OCI-LY7 (cell line): ENCODE measurements around the gene OR4K13. TPM values are rescaled to one million over a fixed set of nuclear protein-coding genes. Genes with fewer than 3 reads are reported as not detected.

Experiments used
- BruUV-seq: library from RNA; stranded (reverse); fragments of 400-500 nt; replicated peaks from 2 replicates; lab custom pipeline; 2021; lab: Mats Ljungman, UMichigan
- CTCF ChIA-PET: fragments of 300-600 bp; sonication (Branson Sonifier 250); formaldehyde crosslinking; loops from one replicate; lab custom pipeline; 2022; ENCODE audit warnings: antibody characterized with exemption; ENCODE audit not compliant: unreplicated experiment; lab: Charles Lee
- POLR2A ChIA-PET: fragments of 300-600 bp; sonication (Branson Sonifier 250); formaldehyde crosslinking; loops from one replicate; lab custom pipeline; 2022; ENCODE audit warnings: antibody characterized with exemption; lab: Charles Lee
- DNase-seq: peaks from one replicate; pipeline ENCODE4 v3.0.0-alpha.2; 2015; ENCODE audit warnings: low spot score
- H2AFZ ChIP-seq: fragments of 200-600 bp; sonication (generic), shearing (Covaris generic); 2 replicates; pipeline ENCODE4 v1.6.1; 2014; ENCODE audit warnings: mild to moderate bottlenecking, antibody characterized with exemption, low read length, moderate library complexity
- H3K27ac ChIP-seq: fragments of 200-600 bp; sonication (generic); 2 replicates; pipeline ENCODE4 v1.5.1; 2014; ENCODE audit warnings: mixed run types, low read depth, mild to moderate bottlenecking, moderate library complexity, low read length, inconsistent platforms; ENCODE audit not compliant: poor library complexity, severe bottlenecking
- H3K36me3 ChIP-seq: fragments of 200-600 bp; sonication (generic); 2 replicates; pipeline ENCODE4 v1.6.1; 2014; ENCODE audit warnings: mild to moderate bottlenecking, antibody characterized with exemption, low read length, moderate library complexity, mixed read lengths; ENCODE audit not compliant: insufficient read depth
- H3K4me1 ChIP-seq: fragments of 200-600 bp; sonication (generic); 2 replicates; pipeline ENCODE4 v1.5.1; 2014; ENCODE audit warnings: mild to moderate bottlenecking, low read length; ENCODE audit not compliant: insufficient read depth, poor library complexity, severe bottlenecking
- H3K4me2 ChIP-seq: fragments of 200-600 bp; sonication (generic); 2 replicates; pipeline ENCODE4 v1.6.1; 2014; ENCODE audit warnings: mild to moderate bottlenecking, low read length
- H3K4me3 ChIP-seq: fragments of 200-600 bp; sonication (generic); 2 replicates; pipeline ENCODE4 v1.5.1; 2014; ENCODE audit warnings: mild to moderate bottlenecking, low read depth, low read length; ENCODE audit not compliant: poor library complexity, severe bottlenecking
- H3K79me2 ChIP-seq: fragments of 200-600 bp; sonication (generic); 2 replicates; pipeline ENCODE4 v1.6.1; 2016; ENCODE audit warnings: low read depth, mild to moderate bottlenecking, low read length, moderate library complexity, mixed read lengths; ENCODE audit not compliant: insufficient read depth
- H3K9me2 ChIP-seq: fragments of 200-600 bp; sonication (generic); 2 replicates; pipeline ENCODE4 v1.6.1; 2016; ENCODE audit warnings: mild to moderate bottlenecking, low read length, mixed read lengths; ENCODE audit not compliant: insufficient read depth
- H3K9me3 ChIP-seq: fragments of 200-600 bp; sonication (generic); 2 replicates; pipeline ENCODE4 v1.6.1; 2014; ENCODE audit warnings: mild to moderate bottlenecking, mixed run types, low read length, mixed read lengths
- H4K20me1 ChIP-seq: fragments of 200-600 bp; sonication (generic); 2 replicates; pipeline ENCODE4 v1.6.1; 2014; ENCODE audit warnings: mild to moderate bottlenecking, antibody characterized with exemption, low read length, moderate library complexity, mixed read lengths; ENCODE audit not compliant: insufficient read depth
- EZH2phosphoT487 ChIP-seq: fragments of 200-600 bp; sonication (generic); IDR thresholded peaks from 2 replicates; pipeline ENCODE4 v1.6.1; 2018; ENCODE audit warnings: low read depth, borderline replicate concordance, mild to moderate bottlenecking, mixed run types, antibody characterized with exemption, low read length, moderate library complexity, mixed read lengths
- intact Hi-C: fragments of 100-400 bp; cut with micrococcal nuclease; formaldehyde crosslinking; loops from one replicate; pipeline ENCODE4 v1.10.0; 2022; ENCODE audit not compliant: unreplicated experiment
- total RNA-seq, 2 experiments: library from RNA; depleted of rRNA in 1 of 2; stranded (reverse); fragments of >200 nt in 1 of 2; shearing (Covaris generic) in 1 of 2; gene quantifications; 2 replicates each; pipeline ENCODE4 v1.2.3, GENCODE V29; 2014 to 2022
- TF ChIP-seq, protein P1 (sequence below): fragments of 200-600 bp; sonication (generic); conservative IDR thresholded peaks from 2 replicates; pipeline ENCODE4 v1.5.1; 2014; ENCODE audit warnings: mild to moderate bottlenecking, antibody characterized with exemption, low read length, moderate library complexity, mixed read lengths

The OR4K13 gene
- total RNA-seq, 2 experiments from 2014 or later = not detected

GRCh38 chr14:20031058-20031457, 4.8 kb downstream of the OR4K13 start:
- Histone ChIP-seq H3K4me1 (no peaks in the 10 kb centered on the region), H3K4me2 (no peak overlapping the region), H2AFZ (no peak overlapping the region), H4K20me1 (no peaks in the 10 kb centered on the region), H3K4me3 (no peak overlapping the region), H3K79me2 (no peaks in the 10 kb centered on the region), H3K27ac (no peak overlapping the region), H3K9me3 (no peaks in the 10 kb centered on the region), H3K36me3 (no peaks in the 10 kb centered on the region), H3K9me2 (no peaks in the 10 kb centered on the region)
- no TSS peak for BruUV-seq
- ChIA-PET CTCF (no interaction called here), POLR2A (no interaction called here)
- TF ChIP-seq, protein P1, sequence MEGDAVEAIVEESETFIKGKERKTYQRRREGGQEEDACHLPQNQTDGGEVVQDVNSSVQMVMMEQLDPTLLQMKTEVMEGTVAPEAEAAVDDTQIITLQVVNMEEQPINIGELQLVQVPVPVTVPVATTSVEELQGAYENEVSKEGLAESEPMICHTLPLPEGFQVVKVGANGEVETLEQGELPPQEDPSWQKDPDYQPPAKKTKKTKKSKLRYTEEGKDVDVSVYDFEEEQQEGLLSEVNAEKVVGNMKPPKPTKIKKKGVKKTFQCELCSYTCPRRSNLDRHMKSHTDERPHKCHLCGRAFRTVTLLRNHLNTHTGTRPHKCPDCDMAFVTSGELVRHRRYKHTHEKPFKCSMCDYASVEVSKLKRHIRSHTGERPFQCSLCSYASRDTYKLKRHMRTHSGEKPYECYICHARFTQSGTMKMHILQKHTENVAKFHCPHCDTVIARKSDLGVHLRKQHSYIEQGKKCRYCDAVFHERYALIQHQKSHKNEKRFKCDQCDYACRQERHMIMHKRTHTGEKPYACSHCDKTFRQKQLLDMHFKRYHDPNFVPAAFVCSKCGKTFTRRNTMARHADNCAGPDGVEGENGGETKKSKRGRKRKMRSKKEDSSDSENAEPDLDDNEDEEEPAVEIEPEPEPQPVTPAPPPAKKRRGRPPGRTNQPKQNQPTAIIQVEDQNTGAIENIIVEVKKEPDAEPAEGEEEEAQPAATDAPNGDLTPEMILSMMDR = no peak
- no peak for TF ChIP-seq EZH2phosphoT487
- DNase-seq = no peak
- intact Hi-C loops = no loop called here

- H3K36me3 ChIP-seq = no peaks in the 10 kb centered on the region
- no peaks in the 10 kb centered on the region for H3K9me2 ChIP-seq
- no peak for TF ChIP-seq EZH2phosphoT487
- TF ChIP-seq, protein P1 = no peak
- ChIA-PET CTCF (no interaction called here), POLR2A (no interaction called here)
- DNase-seq = no peak
- intact Hi-C loops = no loop called here
- no peak within 1 kb of the TSS for H3K4me2 ChIP-seq
- H3K9me3 ChIP-seq = no peaks in the 10 kb centered on the region
- no peak within 1 kb of the TSS for H3K4me3 ChIP-seq
- H2AFZ ChIP-seq = no peak within 1 kb of the TSS
- BruUV-seq = no TSS peak
- H3K4me1 ChIP-seq = no peaks in the 10 kb centered on the region
- no peak within 1 kb of the TSS for H3K27ac ChIP-seq
- H3K79me2 ChIP-seq = no peaks in the 10 kb centered on the region
- H4K20me1 ChIP-seq = no peaks in the 10 kb centered on the region
Measured at GRCh38 chr14:20019257-20019865, 16.5 kb downstream of the OR4K13 start, which contains the start of gene OR4K14. Gene OR4K14 (minus strand): TSS chr14:20019307. CDS start chr14:20015193, 4,114 bp downstream.

DNA sequence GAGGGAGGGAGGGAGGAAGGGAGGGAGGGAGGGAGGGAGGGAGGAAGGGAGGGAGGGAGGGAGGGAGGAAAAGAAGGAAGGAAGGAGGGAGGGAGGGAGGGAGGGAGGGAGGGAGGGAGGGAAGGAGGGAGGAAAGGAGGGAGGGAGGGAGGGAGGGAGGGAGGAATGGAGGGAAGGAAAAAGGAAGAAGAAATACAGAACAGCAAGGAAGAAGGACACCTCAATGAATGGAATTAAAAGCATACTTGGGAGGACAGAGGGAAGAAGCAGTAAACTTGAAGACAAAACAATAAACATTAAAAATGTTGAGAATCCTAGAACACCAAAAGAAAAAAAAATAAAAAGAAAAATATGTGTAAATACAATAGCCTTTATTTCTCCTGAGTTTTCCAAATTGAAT, 27.7 kb downstream of the OR4K13 start:
- Histone ChIP-seq H2AFZ (no peak overlapping the region), H3K36me3 (no peaks in the 10 kb centered on the region), H3K9me3 (no peaks in the 10 kb centered on the region), H3K27ac (no peak overlapping the region), H4K20me1 (no peaks in the 10 kb centered on the region), H3K79me2 (no peaks in the 10 kb centered on the region), H3K4me3 (no peak overlapping the region), H3K4me2 (no peak overlapping the region), H3K4me1 (no peaks in the 10 kb centered on the region), H3K9me2 (no peaks in the 10 kb centered on the region)
- CTCF ChIA-PET = no interaction called here
- TF ChIP-seq, protein P1 = no peak
- no peak for TF ChIP-seq EZH2phosphoT487
- intact Hi-C loops = no loop called here
- POLR2A ChIA-PET = no interaction called here
- DNase-seq = no peak
- no TSS peak for BruUV-seq
